ENCODE data around the gene TEX26.

The TEX26 gene

GRCh38 chr13:30932481-30933353 lies at the start of gene TEX26:
TEX26 (plus strand) TSS chr13:30932656; CDS start chr13:30932716, 60 bp downstream.
- Histone ChIP-seq H3K4me1 (ENCODE audit: control insufficient read depth, insufficient read depth, low read length) (peaks cover 8% of the 10 kb centered on the region), H3K36me3 (ENCODE audit: control insufficient read depth, insufficient read depth, low read length) (no peaks in the 10 kb centered on the region), H3K27me3 (ENCODE audit: control insufficient read depth, insufficient read depth, low read length) (peaks cover 27% of the 10 kb centered on the region), H3K9ac (ENCODE audit: low read depth, low read length) (no peak within 1 kb of the TSS), H3K9me3 (ENCODE audit: control insufficient read depth, insufficient read depth, low read length) (no peaks in the 10 kb centered on the region), H3K4me3 (ENCODE audit: low read depth, low read length) (peak within 1 kb of the TSS; percentile 58)

DNA sequence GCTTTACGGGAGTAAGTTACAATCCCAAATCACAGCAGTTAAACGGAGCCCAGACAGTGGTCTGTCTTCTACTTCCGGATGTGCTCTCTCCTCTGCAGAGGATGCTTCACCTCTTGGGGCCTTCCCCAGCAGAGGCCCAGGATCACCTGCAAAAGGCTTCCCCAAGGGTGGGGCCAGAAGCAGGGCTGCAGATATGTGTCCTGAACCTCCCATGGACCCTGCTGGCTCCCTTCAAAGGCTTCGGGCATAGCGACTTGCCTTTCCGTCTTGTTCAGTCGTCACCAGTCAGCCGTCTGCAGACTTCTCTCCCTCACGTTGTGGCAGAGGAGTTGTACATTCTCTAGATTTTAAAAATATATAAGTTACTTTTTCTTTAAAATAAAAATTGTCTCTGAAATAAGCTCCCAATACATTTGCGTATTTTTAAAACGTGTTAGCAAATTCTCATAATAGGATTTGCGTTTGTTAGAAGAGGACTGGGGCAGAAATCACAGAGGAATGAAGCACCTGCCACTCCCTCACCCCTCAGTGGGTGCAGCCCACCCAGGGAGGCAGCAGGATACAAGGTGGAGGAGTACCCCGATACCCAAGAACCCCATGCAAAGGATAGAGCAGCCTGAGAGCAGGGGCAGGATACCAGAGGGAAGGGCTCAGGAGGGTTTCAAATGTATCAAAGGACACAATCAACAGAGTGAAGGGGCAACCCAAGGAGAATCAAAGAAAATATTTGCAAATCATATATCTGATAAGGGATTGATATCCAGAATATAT lies 49.3 kb upstream of the TEX26 start:
- Histone ChIP-seq H3K9ac (ENCODE audit: low read depth, low read length) (no peak overlapping the region), H3K4me3 (ENCODE audit: low read depth, low read length) (no peak overlapping the region), H3K9me3 (ENCODE audit: control insufficient read depth, insufficient read depth, low read length) (no peaks in the 10 kb centered on the region), H3K36me3 (ENCODE audit: control insufficient read depth, insufficient read depth, low read length) (no peaks in the 10 kb centered on the region), H3K4me1 (ENCODE audit: control insufficient read depth, insufficient read depth, low read length) (peaks cover 3% of the 10 kb centered on the region), H3K27me3 (ENCODE audit: control insufficient read depth, insufficient read depth, low read length) (no peaks in the 10 kb centered on the region)

GRCh38 chr13:30884543-30884942 lies 47.9 kb upstream of the TEX26 start:
- H3K4me3 ChIP-seq (ENCODE audit: low read depth, low read length): no peak overlapping the region
- H3K9me3 ChIP-seq (ENCODE audit: control insufficient read depth, insufficient read depth, low read length): no peaks in the 10 kb centered on the region
- no peak overlapping the region for H3K9ac ChIP-seq (ENCODE audit: low read depth, low read length)
- H3K4me1 ChIP-seq (ENCODE audit: control insufficient read depth, insufficient read depth, low read length): peaks cover 3% of the 10 kb centered on the region
- H3K27me3 ChIP-seq (ENCODE audit: control insufficient read depth, insufficient read depth, low read length): no peaks in the 10 kb centered on the region
- no peaks in the 10 kb centered on the region for H3K36me3 ChIP-seq (ENCODE audit: control insufficient read depth, insufficient read depth, low read length)

DNA sequence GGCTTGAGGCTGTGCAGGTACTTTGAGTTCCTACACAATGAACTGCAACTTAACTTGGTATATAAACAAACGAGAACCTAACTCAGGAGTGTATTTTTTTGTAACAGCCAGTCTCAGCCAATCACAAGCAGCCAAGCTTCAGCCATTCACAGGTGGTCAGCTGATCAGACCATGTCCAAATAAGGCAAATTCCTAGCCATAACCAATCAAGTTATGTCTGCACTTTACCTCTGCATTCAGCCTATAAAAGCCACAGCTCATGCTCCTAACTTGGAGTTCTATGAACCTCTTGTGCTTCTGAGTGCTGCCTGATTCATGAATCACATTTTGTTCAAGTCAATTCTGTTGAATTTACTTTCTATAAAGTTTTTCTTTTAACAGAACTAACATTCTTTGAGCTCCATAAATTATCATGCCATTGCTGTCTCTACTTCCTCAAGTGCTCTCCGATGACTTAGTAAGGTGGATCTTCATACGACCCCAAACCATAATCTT lies 43.2 kb upstream of the TEX26 start:
- Histone ChIP-seq H3K9ac (ENCODE audit: low read depth, low read length) (no peak overlapping the region), H3K4me1 (ENCODE audit: control insufficient read depth, insufficient read depth, low read length) (peaks cover 3% of the 10 kb centered on the region)

GRCh38 chr13:30892966-30893365 lies 39.5 kb upstream of the TEX26 start:
- no peak overlapping the region for H3K9ac ChIP-seq (ENCODE audit: low read depth, low read length)
- no peaks in the 10 kb centered on the region for H3K9me3 ChIP-seq (ENCODE audit: control insufficient read depth, insufficient read depth, low read length)
- no peaks in the 10 kb centered on the region for H3K27me3 ChIP-seq (ENCODE audit: control insufficient read depth, insufficient read depth, low read length)
- no peaks in the 10 kb centered on the region for H3K4me1 ChIP-seq (ENCODE audit: control insufficient read depth, insufficient read depth, low read length)
- H3K36me3 ChIP-seq (ENCODE audit: control insufficient read depth, insufficient read depth, low read length): no peaks in the 10 kb centered on the region
- H3K4me3 ChIP-seq (ENCODE audit: low read depth, low read length): no peak overlapping the region

More for the DNA sequence above, 43.2 kb upstream of the TEX26 start:
- H3K36me3 ChIP-seq (ENCODE audit: control insufficient read depth, insufficient read depth, low read length): no peaks in the 10 kb centered on the region
- H3K27me3 ChIP-seq (ENCODE audit: control insufficient read depth, insufficient read depth, low read length): no peaks in the 10 kb centered on the region
- no peak overlapping the region for H3K4me3 ChIP-seq (ENCODE audit: low read depth, low read length)
- H3K9me3 ChIP-seq (ENCODE audit: control insufficient read depth, insufficient read depth, low read length): no peaks in the 10 kb centered on the region

- Histone ChIP-seq H3K36me3 (ENCODE audit: control insufficient read depth, insufficient read depth, low read length) (no peaks in the 10 kb centered on the region), H3K4me3 (ENCODE audit: low read depth, low read length) (no peak overlapping the region), H3K27me3 (ENCODE audit: control insufficient read depth, insufficient read depth, low read length) (peaks cover under 1% of the 10 kb centered on the region), H3K9ac (ENCODE audit: low read depth, low read length) (no peak overlapping the region), H3K4me1 (ENCODE audit: control insufficient read depth, insufficient read depth, low read length) (no peaks in the 10 kb centered on the region), H3K9me3 (ENCODE audit: control insufficient read depth, insufficient read depth, low read length) (no peaks in the 10 kb centered on the region)
Measured at GRCh38 chr13:30895773-30896172, 36.7 kb upstream of the TEX26 start.

- Histone ChIP-seq H3K9ac (ENCODE audit: low read depth, low read length) (no peak overlapping the region), H3K9me3 (ENCODE audit: control insufficient read depth, insufficient read depth, low read length) (no peaks in the 10 kb centered on the region), H3K36me3 (ENCODE audit: control insufficient read depth, insufficient read depth, low read length) (no peaks in the 10 kb centered on the region)
Measured at GRCh38 chr13:30898070-30898469, 34.4 kb upstream of the TEX26 start.

DNA sequence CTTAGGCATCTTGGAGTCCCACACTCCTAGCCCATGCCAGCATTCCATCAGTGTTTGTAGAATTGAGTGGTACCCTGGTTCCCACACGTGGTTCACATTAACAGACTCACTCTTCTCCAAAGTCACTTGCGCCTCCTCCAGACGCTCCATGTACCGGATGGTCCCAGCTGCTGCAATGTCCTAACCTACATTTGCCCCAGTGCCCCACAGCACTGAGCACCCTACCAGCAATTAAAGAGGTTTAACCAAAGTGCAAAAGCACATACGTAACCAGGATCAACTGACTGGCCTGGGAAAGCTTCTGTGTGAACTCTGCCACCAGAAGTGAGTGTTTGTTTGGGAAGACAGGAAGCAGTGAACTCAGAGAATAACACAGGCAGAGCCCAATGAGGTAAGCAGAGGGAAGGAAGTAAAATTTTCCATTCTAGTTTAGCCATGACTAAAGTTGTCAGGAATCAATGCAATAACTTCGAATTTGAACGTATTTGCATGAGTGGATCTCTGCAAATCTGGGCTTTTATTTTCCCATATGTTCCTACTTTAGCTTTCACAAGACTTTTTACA lies 33.7 kb upstream of the TEX26 start:
- Histone ChIP-seq H3K36me3 (ENCODE audit: control insufficient read depth, insufficient read depth, low read length) (no peaks in the 10 kb centered on the region), H3K9me3 (ENCODE audit: control insufficient read depth, insufficient read depth, low read length) (no peaks in the 10 kb centered on the region), H3K27me3 (ENCODE audit: control insufficient read depth, insufficient read depth, low read length) (peaks cover 10% of the 10 kb centered on the region), H3K4me1 (ENCODE audit: control insufficient read depth, insufficient read depth, low read length) (no peaks in the 10 kb centered on the region), H3K9ac (ENCODE audit: low read depth, low read length) (no peak overlapping the region), H3K4me3 (ENCODE audit: low read depth, low read length) (no peak overlapping the region)

More at GRCh38 chr13:30898070-30898469, 34.4 kb upstream of the TEX26 start:
- no peaks in the 10 kb centered on the region for H3K4me1 ChIP-seq (ENCODE audit: control insufficient read depth, insufficient read depth, low read length)
- peaks cover 4% of the 10 kb centered on the region for H3K27me3 ChIP-seq (ENCODE audit: control insufficient read depth, insufficient read depth, low read length)
- H3K4me3 ChIP-seq (ENCODE audit: low read depth, low read length): no peak overlapping the region

DNA sequence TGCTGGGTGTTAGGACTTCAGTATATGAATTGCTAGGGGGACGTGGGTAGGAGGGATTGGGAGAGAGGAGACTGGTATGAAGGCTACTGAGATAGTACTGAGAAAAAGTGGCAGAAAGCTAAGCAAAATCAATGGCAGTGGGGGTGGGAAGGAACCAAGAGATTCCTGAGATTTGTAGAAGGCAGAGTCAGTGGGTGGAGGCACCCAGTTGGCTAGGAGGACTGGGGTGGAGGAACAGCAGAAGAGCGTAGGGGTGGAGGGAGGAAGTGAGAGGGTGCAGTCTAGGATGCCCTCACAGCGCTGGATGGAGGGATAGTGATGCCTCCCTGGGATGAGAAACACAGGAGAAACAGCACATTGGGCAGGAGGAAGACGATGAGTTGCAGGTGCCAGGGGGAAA lies 32.0 kb upstream of the TEX26 start:
- Histone ChIP-seq H3K9ac (ENCODE audit: low read depth, low read length) (no peak overlapping the region), H3K9me3 (ENCODE audit: control insufficient read depth, insufficient read depth, low read length) (no peaks in the 10 kb centered on the region), H3K4me3 (ENCODE audit: low read depth, low read length) (no peak overlapping the region), H3K36me3 (ENCODE audit: control insufficient read depth, insufficient read depth, low read length) (no peaks in the 10 kb centered on the region), H3K27me3 (ENCODE audit: control insufficient read depth, insufficient read depth, low read length) (peaks cover 27% of the 10 kb centered on the region), H3K4me1 (ENCODE audit: control insufficient read depth, insufficient read depth, low read length) (no peaks in the 10 kb centered on the region)

- Histone ChIP-seq H3K27me3 (ENCODE audit: control insufficient read depth, insufficient read depth, low read length) (peaks cover 33% of the 10 kb centered on the region), H3K9ac (ENCODE audit: low read depth, low read length) (no peak overlapping the region), H3K4me3 (ENCODE audit: low read depth, low read length) (no peak overlapping the region), H3K9me3 (ENCODE audit: control insufficient read depth, insufficient read depth, low read length) (no peaks in the 10 kb centered on the region), H3K36me3 (ENCODE audit: control insufficient read depth, insufficient read depth, low read length) (no peaks in the 10 kb centered on the region), H3K4me1 (ENCODE audit: control insufficient read depth, insufficient read depth, low read length) (no peaks in the 10 kb centered on the region)
Measured at GRCh38 chr13:30900952-30901749, 31.3 kb upstream of the TEX26 start.

DNA sequence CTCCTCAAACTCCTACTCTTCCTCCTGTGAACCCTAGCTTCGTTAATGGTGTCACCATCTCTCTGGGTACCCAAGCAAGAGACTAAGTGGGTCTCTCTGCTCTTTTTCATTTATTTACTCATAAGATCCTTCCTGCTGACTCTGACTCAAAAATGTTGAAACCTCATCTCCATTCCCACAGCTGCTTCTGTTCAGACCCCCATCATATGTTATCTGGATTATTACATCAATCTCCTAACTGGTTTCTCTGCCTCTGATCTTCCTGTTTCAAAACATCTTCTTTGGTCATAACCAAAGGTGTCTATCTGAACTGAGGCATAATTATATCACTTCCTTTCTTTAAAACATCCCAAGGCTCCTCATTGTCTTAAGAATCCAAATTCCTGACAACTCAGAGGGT lies 28.4 kb upstream of the TEX26 start:
- Histone ChIP-seq H3K27me3 (ENCODE audit: control insufficient read depth, insufficient read depth, low read length) (peaks cover 55% of the 10 kb centered on the region), H3K36me3 (ENCODE audit: control insufficient read depth, insufficient read depth, low read length) (no peaks in the 10 kb centered on the region), H3K4me1 (ENCODE audit: control insufficient read depth, insufficient read depth, low read length) (no peaks in the 10 kb centered on the region)

More for the DNA sequence above, 28.4 kb upstream of the TEX26 start:
- Histone ChIP-seq H3K4me3 (ENCODE audit: low read depth, low read length) (no peak overlapping the region), H3K9me3 (ENCODE audit: control insufficient read depth, insufficient read depth, low read length) (no peaks in the 10 kb centered on the region), H3K9ac (ENCODE audit: low read depth, low read length) (no peak overlapping the region)

Data from iPS-15b (cell line).